Calu3 (cell line): ENCODE results near the gene UBN1. TPM values are rescaled to one million over a fixed set of nuclear protein-coding genes. Genes with fewer than 3 reads are reported as not detected.
A peak's percentile ranks its signal among the peaks of the same experiment; 100 is the strongest.
"Not testable (repeated sequence)": the region's sequence is repeated elsewhere in the genome, so short reads cannot be mapped to it uniquely, and the experiment has no call there.

Source experiments
- BruUV-seq: library from RNA; stranded (reverse); fragments of 400-500 nt; replicated peaks from 2 replicates; lab custom pipeline; 2021; lab: Mats Ljungman, UMichigan
- CTCF ChIA-PET: fragments of 300-600 bp; sonication (Branson Sonifier 250); formaldehyde crosslinking; loops from one replicate; lab custom pipeline; 2022; ENCODE audit warnings: antibody characterized with exemption; lab: Charles Lee
- DNase-seq: peaks from one replicate; pipeline ENCODE4 v3.0.0; 2022
- H3K27ac Mint-ChIP-seq: one replicate; pipeline ENCODE4 v1.8.0; 2022; ENCODE audit warnings: mixed read lengths; ENCODE audit not compliant: unreplicated experiment
- H3K27me3 Mint-ChIP-seq: one replicate; pipeline ENCODE4 v1.8.0; 2022; ENCODE audit warnings: mixed read lengths; ENCODE audit not compliant: unreplicated experiment
- H3K36me3 Mint-ChIP-seq: one replicate; pipeline ENCODE4 v1.8.0; 2022; ENCODE audit warnings: mild to moderate bottlenecking, moderate library complexity, mixed read lengths; ENCODE audit not compliant: insufficient read depth, unreplicated experiment
- H3K4me1 Mint-ChIP-seq: one replicate; pipeline ENCODE4 v1.8.0; 2022; ENCODE audit warnings: mild to moderate bottlenecking, low read depth, mixed read lengths; ENCODE audit not compliant: unreplicated experiment
- H3K4me3 Mint-ChIP-seq: one replicate; pipeline ENCODE4 v1.8.0; 2022; ENCODE audit warnings: mild to moderate bottlenecking, low read depth, moderate library complexity, mixed read lengths; ENCODE audit not compliant: unreplicated experiment
- H3K9me3 Mint-ChIP-seq: one replicate; pipeline ENCODE4 v1.8.0; 2022; ENCODE audit warnings: low read depth, mixed read lengths; ENCODE audit not compliant: unreplicated experiment
- intact Hi-C: fragments of 100-400 bp; cut with micrococcal nuclease; formaldehyde crosslinking; loops from one replicate; pipeline ENCODE4 v1.10.0; 2022; ENCODE audit not compliant: unreplicated experiment
- total RNA-seq: library from RNA; stranded (reverse); gene quantifications from 2 replicates; pipeline ENCODE4 v1.2.3, GENCODE V29; 2022
- TF ChIP-seq, protein P1 (sequence below): fragments of 200-600 bp; IDR thresholded peaks from one replicate; pipeline ENCODE4 v1.8.0; 2022; ENCODE audit warnings: antibody characterized with exemption; ENCODE audit not compliant: unreplicated experiment

The UBN1 gene
- total RNA-seq, 1 experiment from 2014 or later: 50.5 TPM

- CTCF ChIA-PET: no interaction called here
- no TSS peak for BruUV-seq
These were observed 79.6 kb downstream of the UBN1 start for GRCh38 chr16:4926928-4927327.

DNA sequence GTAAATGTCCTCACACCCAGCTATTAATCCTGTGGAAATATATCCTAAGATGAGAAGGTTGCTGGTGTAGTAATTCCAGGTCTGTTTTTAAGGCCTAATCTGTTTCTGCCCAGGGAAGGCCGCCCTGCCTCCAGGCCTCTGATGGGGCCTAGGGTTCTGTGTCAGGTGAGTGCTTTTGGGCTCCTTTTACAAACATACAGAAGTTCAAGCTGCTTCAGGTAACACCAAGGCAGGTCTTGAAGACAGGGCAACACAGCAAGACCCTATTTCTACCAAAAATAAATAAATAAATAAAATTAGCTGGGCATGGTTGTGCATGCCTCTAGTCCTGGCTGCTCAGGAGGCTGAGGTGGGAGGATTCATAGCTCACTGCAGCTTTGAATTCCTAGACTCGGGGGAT is 80.4 kb downstream of the UBN1 start:
- H3K4me1 Mint-ChIP-seq: peaks cover 35% of the 10 kb centered on the region
- peaks cover 37% of the 10 kb centered on the region for H3K36me3 Mint-ChIP-seq
- DNase-seq: no peak
- BruUV-seq: no TSS peak
- H3K27me3 Mint-ChIP-seq: no peaks in the 10 kb centered on the region
- H3K4me3 Mint-ChIP-seq: no peak overlapping the region
- intact Hi-C loops: no loop called here
- H3K27ac Mint-ChIP-seq: no peak overlapping the region
- H3K9me3 Mint-ChIP-seq: peaks cover 6% of the 10 kb centered on the region
- CTCF ChIA-PET: no interaction called here
- TF ChIP-seq, protein P1, sequence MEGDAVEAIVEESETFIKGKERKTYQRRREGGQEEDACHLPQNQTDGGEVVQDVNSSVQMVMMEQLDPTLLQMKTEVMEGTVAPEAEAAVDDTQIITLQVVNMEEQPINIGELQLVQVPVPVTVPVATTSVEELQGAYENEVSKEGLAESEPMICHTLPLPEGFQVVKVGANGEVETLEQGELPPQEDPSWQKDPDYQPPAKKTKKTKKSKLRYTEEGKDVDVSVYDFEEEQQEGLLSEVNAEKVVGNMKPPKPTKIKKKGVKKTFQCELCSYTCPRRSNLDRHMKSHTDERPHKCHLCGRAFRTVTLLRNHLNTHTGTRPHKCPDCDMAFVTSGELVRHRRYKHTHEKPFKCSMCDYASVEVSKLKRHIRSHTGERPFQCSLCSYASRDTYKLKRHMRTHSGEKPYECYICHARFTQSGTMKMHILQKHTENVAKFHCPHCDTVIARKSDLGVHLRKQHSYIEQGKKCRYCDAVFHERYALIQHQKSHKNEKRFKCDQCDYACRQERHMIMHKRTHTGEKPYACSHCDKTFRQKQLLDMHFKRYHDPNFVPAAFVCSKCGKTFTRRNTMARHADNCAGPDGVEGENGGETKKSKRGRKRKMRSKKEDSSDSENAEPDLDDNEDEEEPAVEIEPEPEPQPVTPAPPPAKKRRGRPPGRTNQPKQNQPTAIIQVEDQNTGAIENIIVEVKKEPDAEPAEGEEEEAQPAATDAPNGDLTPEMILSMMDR: no peak

More at GRCh38 chr16:4926928-4927327, 79.6 kb downstream of the UBN1 start:
- TF ChIP-seq, protein P1: no peak
- intact Hi-C loops: no loop called here
- Mint-ChIP-seq H3K27me3 (no peaks in the 10 kb centered on the region), H3K9me3 (peaks cover 6% of the 10 kb centered on the region), H3K27ac (peak overlapping the region; percentile 37), H3K4me3 (no peak overlapping the region), H3K4me1 (peaks cover 36% of the 10 kb centered on the region), H3K36me3 (peaks cover 39% of the 10 kb centered on the region)
- DNase-seq: no peak

GRCh38 chr16:4928227-4928626 is 80.9 kb downstream of the UBN1 start:
- Mint-ChIP-seq H3K36me3 (peaks cover 32% of the 10 kb centered on the region), H3K27me3 (no peaks in the 10 kb centered on the region), H3K9me3 (peaks cover 6% of the 10 kb centered on the region), H3K27ac (no peak overlapping the region), H3K4me1 (peaks cover 31% of the 10 kb centered on the region), H3K4me3 (no peak overlapping the region)
- no TSS peak for BruUV-seq
- DNase-seq: no peak
- intact Hi-C loops: no loop called here
- TF ChIP-seq, protein P1: no peak
- CTCF ChIA-PET: no interaction called here

- not testable (repeated sequence) for H3K4me3 Mint-ChIP-seq, H3K27me3 Mint-ChIP-seq
These were observed 82.3 kb downstream of the UBN1 start for GRCh38 chr16:4929619-4930018.

DNA sequence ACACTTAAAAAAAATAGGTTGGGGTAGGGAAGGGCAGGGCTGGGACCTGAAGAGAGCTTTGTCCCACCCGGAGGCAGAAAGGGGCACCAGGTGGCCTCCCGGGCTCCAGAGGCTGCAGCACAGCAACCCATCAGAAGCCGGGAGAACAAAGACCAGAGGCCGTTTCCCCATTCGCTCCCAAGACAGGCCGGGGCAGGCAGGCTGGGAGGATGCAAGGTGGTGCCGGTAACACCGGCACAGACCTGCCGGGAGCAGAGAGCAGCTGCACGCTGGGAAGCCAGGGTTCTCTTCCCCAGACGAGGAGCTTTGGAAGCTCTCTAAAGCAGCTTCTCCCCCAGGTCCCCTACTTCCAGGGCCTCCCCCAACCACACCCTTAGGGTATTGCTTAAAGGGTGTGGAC is 84.1 kb downstream of the UBN1 start:
- Mint-ChIP-seq H3K4me3 (no peak overlapping the region), H3K4me1 (peaks cover 12% of the 10 kb centered on the region), H3K9me3 (peaks cover 6% of the 10 kb centered on the region), H3K27ac (no peak overlapping the region), H3K27me3 (no peaks in the 10 kb centered on the region), H3K36me3 (peaks cover 42% of the 10 kb centered on the region)
- CTCF ChIA-PET: interaction anchor here (0.7 kb wide), 1 partner anchor 13 kb away, joined by 3 read pairs; no protein-coding TSS in a partner anchor
- DNase-seq: no peak
- TF ChIP-seq, protein P1: no peak
- intact Hi-C loops: no loop called here
- BruUV-seq: no TSS peak

More at GRCh38 chr16:4929619-4930018, 82.3 kb downstream of the UBN1 start:
- DNase-seq, H3K9me3 Mint-ChIP-seq, H3K27ac Mint-ChIP-seq, CTCF ChIA-PET, BruUV-seq, intact Hi-C loops: not testable (repeated sequence)
- Mint-ChIP-seq H3K4me1 (peaks cover 28% of the 10 kb centered on the region), H3K36me3 (peaks cover 37% of the 10 kb centered on the region)
